HCT116 (cell line): ENCODE results near the gene ZBTB49. TPM values are rescaled to one million over a fixed set of nuclear protein-coding genes. Genes with fewer than 3 reads are reported as not detected.

Source experiments
- ATAC-seq: fragments of 200-7000 bp; cut with Tn5 transposase; 2 replicates; pipeline ENCODE4 v1.9.1; 2020; ENCODE audit warnings: mild to moderate bottlenecking, moderate library complexity
- BruUV-seq: library from RNA; stranded (reverse); fragments of 400-500 nt; replicated peaks from 2 replicates; lab custom pipeline; 2021; lab: Mats Ljungman, UMichigan
- CTCF ChIA-PET: fragments of 300-600 bp; sonication (Branson Sonifier 250); formaldehyde crosslinking; loops from one replicate; lab custom pipeline; 2021; ENCODE audit warnings: antibody characterized with exemption; lab: Charles Lee
- POLR2A ChIA-PET: fragments of 300-600, 350-600 bp; sonication (Branson Sonifier 250); formaldehyde crosslinking; loops from one replicate; lab custom pipeline; 2021; ENCODE audit warnings: antibody characterized with exemption; lab: Charles Lee
- RAD21 ChIA-PET, 2 experiments: fragments of 300-600 bp; sonication (Branson Sonifier 250); formaldehyde crosslinking; loops; one replicate each; lab custom pipeline; 2023; ENCODE audit warnings: low total read pairs in 2 of 2; ENCODE audit not compliant: uncharacterized antibody in 2 of 2, unreplicated experiment in 2 of 2, low non-redundant PET in 1 of 2; lab: Charles Lee
- DNase-seq: peaks from one replicate; pipeline ENCODE4 v3.0.0-alpha.2; 2010; ENCODE audit warnings: low read depth, low spot score
- H2AFZ ChIP-seq: fragments of 200-600 bp; shearing (Covaris generic), sonication (generic); 2 replicates; pipeline ENCODE4 v1.6.1; 2017; ENCODE audit warnings: low read depth, mixed run types, mixed read lengths, antibody characterized with exemption, low read length; ENCODE audit not compliant: poor library complexity, severe bottlenecking
- H3K27ac ChIP-seq: 2 replicates; pipeline ENCODE4 v1.5.1; 2012; ENCODE audit warnings: low read depth, low read length
- H3K27me3 ChIP-seq: fragments of 200-600 bp; sonication (generic); 2 replicates; pipeline ENCODE4 v1.6.1; 2016; ENCODE audit warnings: mixed run types, low read length, mixed read lengths; ENCODE audit not compliant: insufficient read depth
- H3K36me3 ChIP-seq, 2 experiments: fragments of 200-500 bp in 1 of 2; fragments of 200-600 bp in 1 of 2; sonication (Bioruptor generic) in 1 of 2; sonication (generic) in 1 of 2; 2 replicates each; pipeline versions ENCODE4 v1.5.1 to v1.6.1; 2014 to 2016; ENCODE audit warnings: low read length in 2 of 2, inconsistent platforms in 1 of 2, mixed read lengths in 1 of 2, mixed run types in 1 of 2; ENCODE audit not compliant: insufficient read depth in 2 of 2, control insufficient read depth in 1 of 2
- H3K4me1 ChIP-seq, 2 experiments: fragments of 200-600 bp in 1 of 2; sonication (generic) in 1 of 2; 2 replicates each; pipeline versions ENCODE4 v1.5.1 to v1.6.1; 2012 to 2017; ENCODE audit warnings: low read length in 2 of 2, inconsistent platforms in 1 of 2, mild to moderate bottlenecking in 1 of 2, mixed read lengths in 1 of 2, mixed run types in 1 of 2, moderate library complexity in 1 of 2; ENCODE audit not compliant: insufficient read depth in 2 of 2, control insufficient read depth in 1 of 2
- H3K4me2 ChIP-seq: fragments of 200-600 bp; sonication (generic); 2 replicates; pipeline ENCODE4 v1.6.1; 2017; ENCODE audit warnings: mixed run types, low read length, mixed read lengths
- H3K4me3 ChIP-seq, 2 experiments: fragments of 200-600 bp in 1 of 2; sonication (generic) in 1 of 2; replicated peaks in 1 of 2; 2 replicates each; pipeline ENCODE4 v1.5.1; 2011 to 2016; ENCODE audit warnings: low read length in 2 of 2, control low read depth in 1 of 2, low read depth in 1 of 2, mild to moderate bottlenecking in 1 of 2, mixed read lengths in 1 of 2, mixed run types in 1 of 2
- H3K79me2 ChIP-seq: fragments of 200-600 bp; sonication (generic); 2 replicates; pipeline ENCODE4 v1.6.1; 2017; ENCODE audit warnings: mild to moderate bottlenecking, mixed run types, low read length, moderate library complexity, mixed read lengths; ENCODE audit not compliant: insufficient read depth
- H3K9ac ChIP-seq: fragments of 200-600 bp; sonication (generic); 2 replicates; pipeline ENCODE4 v1.6.1; 2016; ENCODE audit warnings: low read length, mixed read lengths
- H3K9me2 ChIP-seq: fragments of 200-600 bp; sonication (generic), shearing (Covaris generic); 2 replicates; pipeline ENCODE4 v1.6.1; 2017; ENCODE audit warnings: mixed run types, mild to moderate bottlenecking, moderate library complexity; ENCODE audit not compliant: insufficient read depth
- H3K9me3 ChIP-seq, 2 experiments: fragments of 200-500 bp in 1 of 2; fragments of 200-600 bp in 1 of 2; sonication (Bioruptor generic) in 1 of 2; sonication (generic) in 1 of 2; 2 replicates each; pipeline ENCODE4 v1.6.1; 2014 to 2017; ENCODE audit warnings: low read length in 2 of 2, mixed read lengths in 2 of 2, inconsistent platforms in 1 of 2, low read depth in 1 of 2, mild to moderate bottlenecking in 1 of 2, mixed run types in 1 of 2, moderate library complexity in 1 of 2; ENCODE audit not compliant: control insufficient read depth in 1 of 2, insufficient read depth in 1 of 2
- H4K20me1 ChIP-seq: fragments of 200-600 bp; sonication (generic), shearing (Covaris generic); 2 replicates; pipeline ENCODE4 v1.6.1; 2017; ENCODE audit warnings: mixed run types, mild to moderate bottlenecking, moderate library complexity; ENCODE audit not compliant: insufficient read depth
- ELF1 ChIP-seq: IDR thresholded peaks from 2 replicates; pipeline ENCODE4 v1.6.1; 2012; ENCODE audit warnings: low read depth, borderline replicate concordance
- SIN3A ChIP-seq: IDR thresholded peaks from 2 replicates; pipeline ENCODE4 v1.6.1; 2012; ENCODE audit warnings: low read depth
- intact Hi-C: fragments of 100-400 bp; cut with micrococcal nuclease; formaldehyde crosslinking; loops from 2 replicates; pipeline ENCODE4 v1.10.0; 2022
- total RNA-seq: library from RNA; stranded (reverse); gene quantifications from one replicate; pipeline ENCODE4 v1.2.1, GENCODE V29; 2021; ENCODE audit not compliant: unreplicated experiment
- TF ChIP-seq, protein P1 (sequence below): IDR thresholded peaks from 2 replicates; pipeline ENCODE4 v1.6.1; 2011; ENCODE audit warnings: mild to moderate bottlenecking, low read length, moderate library complexity; ENCODE audit not compliant: insufficient replicate concordance; ENCODE audit errors: extremely low read depth

ZBTB49 gene
- total RNA-seq, 1 experiment from 2014 or later: 3.9 TPM

DNA sequence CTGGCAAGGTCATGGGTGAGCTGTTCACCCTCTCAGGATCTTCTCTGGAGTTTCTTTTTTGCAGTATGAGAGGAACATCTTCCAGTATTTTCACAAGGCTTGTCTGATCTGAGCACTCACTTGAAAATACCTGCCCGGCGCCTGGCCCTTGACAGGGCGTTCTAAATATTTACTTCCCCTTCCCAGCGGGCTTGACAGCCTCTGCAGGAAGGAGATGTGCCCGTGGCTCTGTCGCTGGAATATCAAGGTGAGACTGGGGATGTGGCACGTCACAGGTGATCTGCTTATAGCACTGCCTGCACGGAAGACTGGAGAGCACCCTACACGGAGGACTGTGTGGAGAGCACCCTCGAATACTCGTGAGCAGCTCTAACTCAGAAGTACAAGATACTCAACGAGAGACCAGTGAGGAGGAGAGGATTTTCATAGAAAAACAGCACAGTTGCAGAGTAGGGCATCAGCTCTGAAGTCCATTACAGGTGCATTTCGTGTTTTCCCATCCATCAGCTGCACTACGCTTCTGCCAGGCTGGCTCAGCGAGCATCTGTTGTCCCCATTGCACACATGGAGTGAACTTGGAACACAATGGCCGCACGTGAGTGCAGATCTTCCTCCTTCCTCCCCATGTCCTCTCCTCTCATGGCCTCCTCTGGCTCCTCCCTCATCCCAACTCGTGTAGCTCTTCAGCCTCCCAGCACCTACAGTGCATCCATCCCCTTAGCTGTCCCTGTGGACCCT, 32.1 kb downstream of the ZBTB49 start:
- H3K27me3 ChIP-seq: no peaks in the 10 kb centered on the region
- TF ChIP-seq, protein P1, sequence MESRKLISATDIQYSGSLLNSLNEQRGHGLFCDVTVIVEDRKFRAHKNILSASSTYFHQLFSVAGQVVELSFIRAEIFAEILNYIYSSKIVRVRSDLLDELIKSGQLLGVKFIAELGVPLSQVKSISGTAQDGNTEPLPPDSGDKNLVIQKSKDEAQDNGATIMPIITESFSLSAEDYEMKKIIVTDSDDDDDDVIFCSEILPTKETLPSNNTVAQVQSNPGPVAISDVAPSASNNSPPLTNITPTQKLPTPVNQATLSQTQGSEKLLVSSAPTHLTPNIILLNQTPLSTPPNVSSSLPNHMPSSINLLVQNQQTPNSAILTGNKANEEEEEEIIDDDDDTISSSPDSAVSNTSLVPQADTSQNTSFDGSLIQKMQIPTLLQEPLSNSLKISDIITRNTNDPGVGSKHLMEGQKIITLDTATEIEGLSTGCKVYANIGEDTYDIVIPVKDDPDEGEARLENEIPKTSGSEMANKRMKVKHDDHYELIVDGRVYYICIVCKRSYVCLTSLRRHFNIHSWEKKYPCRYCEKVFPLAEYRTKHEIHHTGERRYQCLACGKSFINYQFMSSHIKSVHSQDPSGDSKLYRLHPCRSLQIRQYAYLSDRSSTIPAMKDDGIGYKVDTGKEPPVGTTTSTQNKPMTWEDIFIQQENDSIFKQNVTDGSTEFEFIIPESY: no peak
- TF ChIP-seq ELF1: no peak
- no peak for TF ChIP-seq SIN3A
- TF ChIP-seq, all 23 proteins: peak for 0
- Histone ChIP-seq H3K9ac (no peak overlapping the region), H3K9me2 (no peaks in the 10 kb centered on the region), H3K4me2 (no peak overlapping the region), H3K9me3 (no peaks in the 10 kb centered on the region), H3K4me3 (no peak overlapping the region), H4K20me1 (no peaks in the 10 kb centered on the region), H3K36me3 (no peaks in the 10 kb centered on the region; a peak in 1 of 4 replicates), H2AFZ (no peak overlapping the region), H3K4me1 (no peaks in the 10 kb centered on the region), H3K27ac (no peak overlapping the region), H3K79me2 (no peaks in the 10 kb centered on the region)
- intact Hi-C loops: no loop called here
- RAD21 ChIA-PET: no interaction called here
- CTCF ChIA-PET: no interaction called here
- POLR2A ChIA-PET: no interaction called here
- no TSS peak for BruUV-seq
- DNase-seq: no peak
- no peak for ATAC-seq

DNA sequence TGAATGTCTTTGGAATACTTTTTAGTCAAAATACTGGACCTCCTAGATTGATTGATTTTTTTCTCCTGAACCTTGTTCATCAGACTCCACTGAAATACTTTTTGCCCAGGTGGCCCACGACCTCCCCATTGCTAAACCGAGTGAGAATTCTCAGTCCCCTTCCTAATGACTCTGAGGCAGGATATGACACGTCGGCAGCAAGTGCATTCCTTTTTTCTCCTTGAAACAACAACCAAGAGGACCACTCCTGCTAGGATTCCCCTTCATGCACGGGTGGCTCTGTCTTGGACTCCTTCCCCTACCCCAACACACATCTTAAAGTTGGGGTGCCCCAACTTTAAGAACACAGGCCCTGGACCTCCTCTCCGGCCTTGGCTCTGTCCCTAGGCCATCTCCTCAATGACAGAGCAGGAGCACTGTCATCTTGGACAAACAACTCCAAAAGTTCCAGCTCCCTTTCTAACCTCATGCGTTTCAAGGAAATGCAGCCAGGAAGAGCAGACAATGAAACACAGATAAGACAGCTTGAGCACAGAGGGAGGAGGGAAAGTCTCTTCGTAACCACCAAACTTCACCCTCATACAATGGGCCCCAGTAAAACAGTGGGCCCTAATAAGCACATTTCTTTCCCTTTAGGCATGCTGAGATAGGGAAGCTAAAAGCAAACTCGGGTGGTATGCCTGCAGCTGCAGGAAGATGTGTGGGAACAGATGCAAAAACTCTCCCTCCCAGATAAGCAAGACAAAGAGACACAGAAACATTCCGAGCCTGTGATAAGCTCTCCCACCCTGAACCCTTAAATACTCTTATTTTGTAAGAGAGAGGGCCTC, 33.9 kb downstream of the ZBTB49 start:
- no peak for DNase-seq
- Histone ChIP-seq H2AFZ (no peak overlapping the region), H3K4me2 (no peak overlapping the region), H3K27ac (no peak overlapping the region), H3K9me2 (no peaks in the 10 kb centered on the region), H3K4me3 (no peak overlapping the region), H3K79me2 (no peaks in the 10 kb centered on the region), H3K9ac (no peak overlapping the region), H3K27me3 (no peaks in the 10 kb centered on the region), H3K36me3 (no peaks in the 10 kb centered on the region; a peak in 1 of 4 replicates), H3K9me3 (no peaks in the 10 kb centered on the region), H4K20me1 (no peaks in the 10 kb centered on the region), H3K4me1 (no peaks in the 10 kb centered on the region)
- CTCF ChIA-PET: interaction anchor here (1.1 kb wide), 1 partner anchor 64 kb away, joined by 3 read pairs; no protein-coding TSS in a partner anchor
- no TSS peak for BruUV-seq
- no peak for TF ChIP-seq SIN3A
- POLR2A ChIA-PET: no interaction called here
- intact Hi-C loops: no loop called here
- RAD21 ChIA-PET: no interaction called here
- no peak for ATAC-seq
